Mucosa of rectum (tissue), 2 donors: ENCODE measurements around the gene ARL5C.

ENCODE experiments used
- H3K27ac ChIP-seq, 2 donors: one replicate each; pipeline ENCODE4 v1.7.0; 2013; ENCODE audit warnings: inconsistent platforms in 2 of 2, low read depth in 2 of 2, low read length in 2 of 2
- H3K27me3 ChIP-seq, 2 donors: one replicate each; pipeline ENCODE4 v1.7.0; 2013; ENCODE audit warnings: low read length in 2 of 2; ENCODE audit not compliant: control insufficient read depth in 2 of 2, insufficient read depth in 2 of 2
- H3K36me3 ChIP-seq, 2 donors: one replicate each; pipeline ENCODE4 v1.7.0; 2013; ENCODE audit warnings: low read length in 2 of 2; ENCODE audit not compliant: control insufficient read depth in 2 of 2, insufficient read depth in 2 of 2
- H3K4me1 ChIP-seq, 2 donors: one replicate each; pipeline ENCODE4 v1.7.0; 2013; ENCODE audit warnings: low read length in 2 of 2, mild to moderate bottlenecking in 1 of 2; ENCODE audit not compliant: control insufficient read depth in 2 of 2, insufficient read depth in 2 of 2
- H3K4me3 ChIP-seq, 2 donors: one replicate each; pipeline ENCODE4 v1.7.0; 2013; ENCODE audit warnings: low read length in 2 of 2
- H3K9ac ChIP-seq, 2 donors: one replicate each; pipeline ENCODE4 v1.7.0; 2013; ENCODE audit warnings: low read length in 2 of 2, low read depth in 1 of 2, mild to moderate bottlenecking in 1 of 2
- H3K9me3 ChIP-seq, 2 donors: one replicate each; pipeline ENCODE4 v1.7.0; 2013; ENCODE audit warnings: low read length in 2 of 2; ENCODE audit not compliant: control insufficient read depth in 2 of 2
- donor health status: healthy.
- donor health status: Normal muscosa, but diverticular disease.

The ARL5C gene

GRCh38 chr17:39194985-39195524, 29.1 kb upstream of the ARL5C start:
- no peak overlapping the region for H3K4me3 ChIP-seq
- no peaks in the 10 kb centered on the region for H3K27me3 ChIP-seq
- no peak overlapping the region for H3K9ac ChIP-seq
- H3K4me1 ChIP-seq = peaks cover 8 to 16% of the 10 kb centered on the region in 2 donors
- H3K9me3 ChIP-seq = no peaks in the 10 kb centered on the region
- peaks cover 0 to 7% of the 10 kb centered on the region in 2 donors for H3K36me3 ChIP-seq
- H3K27ac ChIP-seq = no peak overlapping the region

GRCh38 chr17:39194089-39194984, 28.4 kb upstream of the ARL5C start:
- peaks cover 8 to 13% of the 10 kb centered on the region in 2 donors for H3K4me1 ChIP-seq
- peaks cover 0 to 7% of the 10 kb centered on the region in 2 donors for H3K36me3 ChIP-seq
- H3K9ac ChIP-seq = no peak overlapping the region
- H3K27ac ChIP-seq = no peak overlapping the region
- H3K27me3 ChIP-seq = no peaks in the 10 kb centered on the region
- no peaks in the 10 kb centered on the region for H3K9me3 ChIP-seq
- H3K4me3 ChIP-seq = no peak overlapping the region

GRCh38 chr17:39193346-39193745, 27.4 kb upstream of the ARL5C start:
- Histone ChIP-seq H3K4me3 (no peak overlapping the region), H3K9ac (no peak overlapping the region), H3K27ac (no peak overlapping the region), H3K4me1 (peaks cover 8 to 13% of the 10 kb centered on the region in 2 donors), H3K9me3 (no peaks in the 10 kb centered on the region), H3K27me3 (no peaks in the 10 kb centered on the region), H3K36me3 (peaks cover 0 to 7% of the 10 kb centered on the region in 2 donors)

- H3K9me3 ChIP-seq = no peaks in the 10 kb centered on the region
- no peak overlapping the region for H3K9ac ChIP-seq
- no peak overlapping the region for H3K4me3 ChIP-seq
- H3K27me3 ChIP-seq = no peaks in the 10 kb centered on the region
- peaks cover 4 to 17% of the 10 kb centered on the region in 2 donors for H3K4me1 ChIP-seq
- H3K36me3 ChIP-seq = peaks cover 0 to 7% of the 10 kb centered on the region in 2 donors
- H3K27ac ChIP-seq = no peak overlapping the region
Measured at GRCh38 chr17:39192901-39193300, 26.9 kb upstream of the ARL5C start.

- H3K9ac ChIP-seq = no peak overlapping the region
- peaks cover 0 to 7% of the 10 kb centered on the region in 2 donors for H3K36me3 ChIP-seq
- H3K4me1 ChIP-seq = peaks cover 2 to 18% of the 10 kb centered on the region in 2 donors
- no peak overlapping the region for H3K4me3 ChIP-seq
- no peaks in the 10 kb centered on the region for H3K9me3 ChIP-seq
- no peaks in the 10 kb centered on the region for H3K27me3 ChIP-seq
- no peak overlapping the region for H3K27ac ChIP-seq
Measured at GRCh38 chr17:39191750-39192510, 26.0 kb upstream of the ARL5C start.

GRCh38 chr17:39187152-39187830, 21.3 kb upstream of the ARL5C start:
- no peaks in the 10 kb centered on the region for H3K9me3 ChIP-seq
- peak overlapping the region in 1 of 2 donors; percentile 55 for H3K9ac ChIP-seq
- peaks cover 4 to 17% of the 10 kb centered on the region in 2 donors for H3K4me1 ChIP-seq
- H3K27ac ChIP-seq = peak overlapping the region; percentile 77 to 92
- H3K36me3 ChIP-seq = peaks cover 15 to 17% of the 10 kb centered on the region in 2 donors
- H3K27me3 ChIP-seq = no peaks in the 10 kb centered on the region
- H3K4me3 ChIP-seq = peak overlapping the region; percentile 46 to 51

DNA sequence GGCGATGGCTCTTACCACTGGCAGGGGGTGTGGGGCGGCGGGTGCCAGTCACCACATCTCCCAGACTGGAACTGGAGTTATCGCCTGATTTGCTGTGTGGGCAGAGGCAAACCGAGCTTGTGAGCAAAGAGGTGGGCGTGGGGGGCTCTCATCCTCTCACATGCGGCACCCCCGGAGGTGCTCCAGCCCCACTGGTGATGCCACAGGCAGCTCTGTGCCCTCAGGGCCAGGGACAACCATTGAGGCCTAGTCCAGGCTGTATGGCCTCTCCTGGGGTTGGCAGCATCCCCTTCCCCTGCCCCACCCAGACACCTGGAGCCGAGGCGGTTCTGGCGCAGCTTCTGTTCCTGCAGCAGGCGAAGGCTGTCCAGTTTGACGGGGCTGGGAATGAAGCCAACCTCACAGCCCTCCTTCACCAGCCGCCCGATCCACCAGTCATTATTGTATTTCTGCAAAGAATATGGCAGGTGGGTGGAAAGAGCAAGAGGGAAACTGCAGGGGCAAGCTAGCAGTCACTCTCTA, 20.6 kb upstream of the ARL5C start:
- no peaks in the 10 kb centered on the region for H3K27me3 ChIP-seq
- H3K27ac ChIP-seq = peak overlapping the region; percentile 77 to 92
- peaks cover 12 to 15% of the 10 kb centered on the region in 2 donors for H3K36me3 ChIP-seq
- H3K4me3 ChIP-seq = peak overlapping the region; percentile 46 to 51
- peak overlapping the region in 1 of 2 donors; percentile 55 for H3K9ac ChIP-seq
- H3K9me3 ChIP-seq = no peaks in the 10 kb centered on the region
- peaks cover 4 to 17% of the 10 kb centered on the region in 2 donors for H3K4me1 ChIP-seq

GRCh38 chr17:39183720-39184119, 17.8 kb upstream of the ARL5C start:
- Histone ChIP-seq H3K27ac (no peak overlapping the region), H3K9ac (no peak overlapping the region), H3K9me3 (no peaks in the 10 kb centered on the region), H3K4me3 (no peak overlapping the region), H3K4me1 (peaks cover 4 to 20% of the 10 kb centered on the region in 2 donors), H3K27me3 (no peaks in the 10 kb centered on the region), H3K36me3 (peaks cover 15% of the 10 kb centered on the region in 2 donors)

DNA sequence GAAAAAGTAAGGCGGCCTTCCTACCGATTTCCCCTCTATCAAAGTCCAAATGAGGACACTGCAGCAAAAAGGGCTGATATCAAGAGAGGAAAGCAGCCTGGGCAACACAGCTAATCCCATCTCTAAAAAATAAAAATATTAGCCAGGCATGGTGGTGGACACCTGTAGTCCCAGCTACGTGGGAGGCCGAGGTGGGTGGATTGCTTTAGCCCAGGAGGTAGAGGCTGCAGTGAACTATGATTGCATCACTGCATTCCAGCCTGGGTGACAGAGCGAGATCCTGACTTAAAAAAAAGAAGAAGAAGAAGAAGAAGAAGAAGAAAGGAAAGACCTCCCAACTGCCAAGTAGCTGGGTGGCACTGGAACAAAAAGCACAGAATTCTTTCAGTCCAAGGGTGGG, 17.1 kb upstream of the ARL5C start:
- no peak overlapping the region for H3K4me3 ChIP-seq
- H3K9ac ChIP-seq = no peak overlapping the region
- no peaks in the 10 kb centered on the region for H3K27me3 ChIP-seq
- H3K9me3 ChIP-seq = no peaks in the 10 kb centered on the region
- peaks cover 15% of the 10 kb centered on the region in 2 donors for H3K36me3 ChIP-seq
- peaks cover 8 to 22% of the 10 kb centered on the region in 2 donors for H3K4me1 ChIP-seq
- H3K27ac ChIP-seq = no peak overlapping the region
